Measurements from ENCODE around the gene CPO.

The CPO gene

DNA sequence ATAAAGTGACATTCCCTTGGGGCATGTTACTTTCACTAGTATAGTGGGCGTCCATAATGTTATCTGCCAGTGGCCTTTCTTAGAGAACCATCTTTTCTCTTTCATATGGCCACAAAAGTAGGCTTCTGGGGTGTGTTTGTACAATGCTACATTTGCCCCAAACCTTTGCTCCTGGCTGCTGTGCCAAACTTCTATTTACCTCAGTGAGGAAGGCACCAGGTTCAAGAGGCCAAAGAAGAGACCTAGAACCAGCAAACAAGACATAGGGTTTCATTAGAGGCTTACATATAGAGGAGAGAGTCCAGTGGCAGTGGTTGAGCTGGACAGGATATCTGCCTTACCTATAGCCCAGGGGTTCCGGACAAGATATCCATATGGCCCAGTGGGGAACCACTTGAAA is 48.5 kb downstream of the CPO start:
- Histone ChIP-seq H3K4me1 (ENCODE audit: control insufficient read depth, insufficient read depth, low read length) (peaks cover 20% of the 10 kb centered on the region), H3K9me3 (ENCODE audit: control insufficient read depth, insufficient read depth, low read depth, low read length) (no peaks in the 10 kb centered on the region; the same call in 1 of the 2 replicates), H3K36me3 (ENCODE audit: control insufficient read depth, insufficient read depth, low read length) (no peaks in the 10 kb centered on the region), H3K27ac (ENCODE audit: low read depth, low read length) (no peak overlapping the region), H3K4me3 (ENCODE audit: low read depth, low read length) (no peak overlapping the region), H3K9ac (ENCODE audit: low read length) (no peak overlapping the region), H3K27me3 (ENCODE audit: control insufficient read depth, insufficient read depth, low read length) (no peaks in the 10 kb centered on the region)

DNA sequence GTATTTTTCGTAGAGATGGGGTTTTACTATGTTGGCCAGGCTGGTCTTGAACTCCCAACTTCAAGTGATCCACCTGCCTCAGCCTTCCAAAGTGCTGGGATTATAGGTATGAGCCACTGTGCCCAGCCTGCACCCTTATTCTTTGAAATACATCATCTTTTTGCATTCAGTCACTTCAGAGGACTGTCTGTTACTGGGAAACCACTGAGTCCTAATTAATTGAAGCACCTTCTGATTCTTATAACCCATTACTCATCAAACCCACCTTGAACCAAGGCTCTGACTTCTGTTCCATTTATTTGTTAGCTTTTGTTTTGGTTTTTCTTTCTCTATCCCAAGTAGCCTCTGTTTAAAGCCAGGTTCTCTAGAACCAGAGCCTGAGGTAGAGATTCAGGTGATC is 49.6 kb downstream of the CPO start:
- Histone ChIP-seq H3K36me3 (ENCODE audit: control insufficient read depth, insufficient read depth, low read length) (no peaks in the 10 kb centered on the region), H3K9ac (ENCODE audit: low read length) (no peak overlapping the region), H3K27me3 (ENCODE audit: control insufficient read depth, insufficient read depth, low read length) (no peaks in the 10 kb centered on the region), H3K9me3 (ENCODE audit: control insufficient read depth, insufficient read depth, low read depth, low read length) (no peaks in the 10 kb centered on the region; the same call in 1 of the 2 replicates), H3K27ac (ENCODE audit: low read depth, low read length) (no peak overlapping the region), H3K4me1 (ENCODE audit: control insufficient read depth, insufficient read depth, low read length) (peaks cover 9% of the 10 kb centered on the region), H3K4me3 (ENCODE audit: low read depth, low read length) (no peak overlapping the region)

DNA sequence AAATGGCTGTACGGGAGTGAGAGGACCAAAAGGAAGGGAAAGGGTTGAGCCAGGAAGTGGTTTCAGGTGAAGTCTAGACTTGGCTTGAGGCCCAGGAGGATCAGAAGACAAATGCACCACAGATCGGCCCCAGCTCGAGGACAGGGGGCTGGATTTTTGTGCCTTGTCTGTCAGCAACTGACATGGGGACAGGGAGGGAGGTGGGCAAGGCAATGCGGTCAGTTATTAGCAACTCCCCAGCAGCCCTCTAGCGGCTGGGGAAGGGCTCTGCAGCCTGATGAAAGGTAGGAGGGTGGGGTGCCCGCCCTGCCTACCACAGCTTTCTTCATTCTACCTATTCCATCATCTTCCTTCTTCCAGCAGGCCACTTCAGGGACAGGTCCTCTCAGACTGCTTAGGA is 50.0 kb downstream of the CPO start:
- Histone ChIP-seq H3K4me3 (ENCODE audit: low read depth, low read length) (no peak overlapping the region), H3K27ac (ENCODE audit: low read depth, low read length) (no peak overlapping the region), H3K27me3 (ENCODE audit: control insufficient read depth, insufficient read depth, low read length) (no peaks in the 10 kb centered on the region), H3K4me1 (ENCODE audit: control insufficient read depth, insufficient read depth, low read length) (peaks cover 5% of the 10 kb centered on the region), H3K9me3 (ENCODE audit: control insufficient read depth, insufficient read depth, low read depth, low read length) (no peaks in the 10 kb centered on the region; the same call in 1 of the 2 replicates), H3K36me3 (ENCODE audit: control insufficient read depth, insufficient read depth, low read length) (no peaks in the 10 kb centered on the region), H3K9ac (ENCODE audit: low read length) (no peak overlapping the region)

DNA sequence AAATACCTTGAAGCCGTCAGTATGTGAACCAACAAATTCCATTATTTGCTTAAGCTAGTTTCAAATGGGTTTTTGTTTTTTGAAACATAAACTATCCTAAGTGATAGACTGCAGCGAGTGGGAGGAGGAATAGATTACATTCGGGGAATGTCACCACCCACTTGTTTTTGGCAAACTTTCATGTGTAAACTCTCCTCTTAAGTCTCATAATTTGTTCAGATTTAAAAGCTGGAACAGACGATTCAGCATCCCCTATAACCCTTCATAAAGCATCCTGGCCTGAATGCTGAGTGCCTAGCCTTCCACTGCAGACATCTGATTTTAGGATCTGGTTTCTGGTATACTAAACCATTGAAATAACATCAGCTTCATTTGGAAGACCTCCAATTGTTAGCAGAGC is 51.0 kb downstream of the CPO start:
- Histone ChIP-seq H3K4me1 (ENCODE audit: control insufficient read depth, insufficient read depth, low read length) (no peaks in the 10 kb centered on the region), H3K9me3 (ENCODE audit: control insufficient read depth, insufficient read depth, low read depth, low read length) (peaks cover 9% of the 10 kb centered on the region), H3K27me3 (ENCODE audit: control insufficient read depth, insufficient read depth, low read length) (no peaks in the 10 kb centered on the region), H3K4me3 (ENCODE audit: low read depth, low read length) (no peak overlapping the region), H3K36me3 (ENCODE audit: control insufficient read depth, insufficient read depth, low read length) (no peaks in the 10 kb centered on the region), H3K9ac (ENCODE audit: low read length) (no peak overlapping the region), H3K27ac (ENCODE audit: low read depth, low read length) (no peak overlapping the region)

DNA sequence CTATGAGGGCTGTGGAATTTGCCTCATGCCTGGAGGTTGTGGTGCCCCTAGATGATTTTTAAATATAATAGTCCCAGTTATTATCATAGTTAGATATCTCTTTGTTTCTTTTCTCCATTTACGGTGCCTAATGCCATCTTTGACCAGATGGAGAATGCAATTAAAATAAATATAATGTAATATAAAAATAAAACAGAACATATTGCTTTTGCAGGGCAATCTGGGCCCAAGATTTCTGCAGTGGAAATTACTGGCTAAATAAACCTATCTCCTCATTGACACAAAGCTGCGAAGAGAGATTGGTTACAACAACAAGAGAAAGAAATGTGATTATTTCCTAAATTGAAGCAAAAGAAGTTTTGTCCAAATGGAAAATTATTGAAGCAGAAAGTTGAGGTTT is 51.8 kb downstream of the CPO start:
- no peak overlapping the region for H3K9ac ChIP-seq (ENCODE audit: low read length)
- H3K4me3 ChIP-seq (ENCODE audit: low read depth, low read length): no peak overlapping the region
- no peak overlapping the region for H3K27ac ChIP-seq (ENCODE audit: low read depth, low read length)
- peaks cover 14% of the 10 kb centered on the region for H3K9me3 ChIP-seq (ENCODE audit: control insufficient read depth, insufficient read depth, low read depth, low read length)
- H3K36me3 ChIP-seq (ENCODE audit: control insufficient read depth, insufficient read depth, low read length): no peaks in the 10 kb centered on the region
- no peaks in the 10 kb centered on the region for H3K27me3 ChIP-seq (ENCODE audit: control insufficient read depth, insufficient read depth, low read length)
- H3K4me1 ChIP-seq (ENCODE audit: control insufficient read depth, insufficient read depth, low read length): no peaks in the 10 kb centered on the region

DNA sequence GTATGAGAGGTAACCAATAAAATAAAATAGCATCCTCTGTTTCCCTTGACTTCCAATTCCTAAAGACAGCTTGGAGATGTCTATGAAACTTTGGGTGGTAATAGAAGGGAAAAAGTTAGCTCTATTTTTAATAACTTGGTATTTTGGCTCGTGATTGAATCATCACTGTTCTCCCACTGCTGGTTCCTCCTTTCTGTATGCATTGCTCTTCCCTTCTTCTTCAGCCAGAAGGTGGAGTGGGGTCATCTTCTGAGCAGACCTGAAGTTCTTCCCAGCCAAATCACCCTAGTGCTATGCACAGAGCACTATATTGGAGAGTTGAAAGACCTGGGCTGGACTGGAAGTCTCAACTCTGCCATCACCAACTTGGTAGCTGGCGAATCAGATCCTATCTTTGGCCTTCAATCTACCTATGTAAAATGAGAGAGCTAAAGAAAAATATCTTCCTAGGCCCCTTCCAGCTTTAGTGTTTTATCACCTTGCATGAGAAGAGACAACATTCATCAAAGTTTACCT is 54.1 kb downstream of the CPO start:
- H3K9ac ChIP-seq (ENCODE audit: low read length): no peak overlapping the region
- no peaks in the 10 kb centered on the region for H3K27me3 ChIP-seq (ENCODE audit: control insufficient read depth, insufficient read depth, low read length)
- no peak overlapping the region for H3K4me3 ChIP-seq (ENCODE audit: low read depth, low read length)
- H3K4me1 ChIP-seq (ENCODE audit: control insufficient read depth, insufficient read depth, low read length): no peaks in the 10 kb centered on the region
- peaks cover 29% of the 10 kb centered on the region for H3K9me3 ChIP-seq (ENCODE audit: control insufficient read depth, insufficient read depth, low read depth, low read length)
- no peak overlapping the region for H3K27ac ChIP-seq (ENCODE audit: low read depth, low read length)
- H3K36me3 ChIP-seq (ENCODE audit: control insufficient read depth, insufficient read depth, low read length): no peaks in the 10 kb centered on the region

DNA sequence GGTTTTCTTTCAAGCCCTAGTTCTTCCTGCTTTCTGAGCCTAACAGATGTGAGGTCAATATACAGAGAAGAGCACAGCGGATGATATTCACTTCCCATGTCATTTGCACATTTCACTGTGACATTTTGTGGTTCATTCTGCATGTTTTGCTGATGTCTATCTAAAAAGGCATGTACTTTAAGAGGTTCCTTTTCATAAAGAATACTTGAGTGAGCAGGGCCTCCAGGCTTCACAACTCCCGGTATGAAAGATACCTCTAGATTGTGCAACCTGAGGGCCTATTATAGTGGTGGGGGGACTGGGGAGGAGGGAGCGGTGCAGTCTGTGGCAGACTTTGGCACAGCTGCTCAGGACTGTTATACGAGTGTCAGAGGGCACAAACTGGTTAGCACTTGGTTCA is 54.6 kb downstream of the CPO start:
- H3K36me3 ChIP-seq (ENCODE audit: control insufficient read depth, insufficient read depth, low read length): no peaks in the 10 kb centered on the region
- H3K4me1 ChIP-seq (ENCODE audit: control insufficient read depth, insufficient read depth, low read length): no peaks in the 10 kb centered on the region
- H3K27me3 ChIP-seq (ENCODE audit: control insufficient read depth, insufficient read depth, low read length): no peaks in the 10 kb centered on the region
- H3K27ac ChIP-seq (ENCODE audit: low read depth, low read length): no peak overlapping the region
- H3K9ac ChIP-seq (ENCODE audit: low read length): no peak overlapping the region
- peaks cover 29% of the 10 kb centered on the region for H3K9me3 ChIP-seq (ENCODE audit: control insufficient read depth, insufficient read depth, low read depth, low read length)
- H3K4me3 ChIP-seq (ENCODE audit: low read depth, low read length): no peak overlapping the region

DNA sequence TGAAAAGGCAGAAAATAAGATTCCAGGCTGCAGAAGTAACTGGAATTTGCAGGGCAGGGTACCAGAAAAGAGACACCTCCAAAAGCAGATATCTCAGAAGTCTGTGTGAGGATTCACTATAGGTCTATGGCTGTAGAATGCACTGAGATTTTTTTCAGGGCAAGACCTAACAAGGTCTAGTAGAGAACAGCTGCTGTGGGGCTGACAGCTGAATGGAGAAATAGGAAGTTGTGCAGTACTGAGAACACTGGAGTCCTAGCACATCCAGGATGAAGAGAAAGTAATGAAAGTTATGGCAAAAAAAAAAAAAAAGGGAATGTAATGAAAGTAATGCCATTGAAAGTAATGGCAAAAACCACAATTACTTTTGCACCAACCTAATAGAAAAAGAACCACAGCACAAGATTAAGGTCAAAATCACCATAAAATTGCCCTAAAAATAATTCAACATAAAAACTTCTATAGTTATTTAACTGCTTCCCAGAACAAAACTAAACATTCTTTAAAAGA is 57.3 kb downstream of the CPO start:
- Histone ChIP-seq H3K4me3 (ENCODE audit: low read depth, low read length) (no peak overlapping the region), H3K9me3 (ENCODE audit: control insufficient read depth, insufficient read depth, low read depth, low read length) (peaks cover 43% of the 10 kb centered on the region), H3K9ac (ENCODE audit: low read length) (no peak overlapping the region), H3K4me1 (ENCODE audit: control insufficient read depth, insufficient read depth, low read length) (no peaks in the 10 kb centered on the region), H3K36me3 (ENCODE audit: control insufficient read depth, insufficient read depth, low read length) (no peaks in the 10 kb centered on the region), H3K27me3 (ENCODE audit: control insufficient read depth, insufficient read depth, low read length) (no peaks in the 10 kb centered on the region), H3K27ac (ENCODE audit: low read depth, low read length) (no peak overlapping the region)

DNA sequence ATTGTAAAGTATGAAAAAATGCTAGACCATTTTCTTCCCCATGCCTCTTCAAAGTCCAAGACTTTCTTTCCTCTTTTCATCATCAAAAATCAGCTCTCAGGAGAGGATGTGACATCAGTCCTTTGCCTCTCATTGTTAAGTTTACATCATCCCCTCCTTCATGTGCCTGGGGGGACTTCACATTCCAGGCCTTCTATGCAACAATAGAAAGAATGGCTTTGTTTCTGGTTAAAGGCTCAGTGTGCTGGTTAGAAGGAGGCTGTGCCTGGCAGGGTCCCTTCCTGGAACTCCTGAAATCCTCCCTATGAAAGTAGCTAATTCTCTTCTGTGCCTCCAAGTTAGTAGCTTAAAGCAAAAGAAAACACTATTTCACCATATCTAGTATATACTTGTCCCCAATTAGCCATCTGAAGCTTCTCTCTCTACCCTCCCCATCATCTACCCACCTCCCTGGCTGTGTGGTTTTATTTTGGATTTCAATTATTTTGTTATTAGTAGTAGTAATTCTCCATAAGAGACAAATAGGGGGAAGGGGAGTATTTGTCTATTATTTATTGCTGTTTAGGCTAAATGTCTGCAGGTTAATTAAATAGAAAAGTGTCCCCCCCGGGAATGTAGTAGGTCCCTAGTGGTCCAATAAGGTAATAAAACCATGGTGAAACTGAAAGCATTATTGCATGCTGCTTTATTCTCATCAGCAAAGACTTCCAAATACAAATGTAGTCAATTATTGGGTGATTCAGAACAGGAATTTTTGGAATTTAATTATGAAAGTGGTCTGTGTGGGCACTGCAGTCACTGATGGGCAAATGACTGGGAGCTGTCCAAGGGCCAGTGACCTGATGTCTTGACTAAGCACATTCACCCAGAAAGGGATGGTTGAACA is 69.0 kb downstream of the CPO start:
- Histone ChIP-seq H3K27ac (ENCODE audit: low read depth, low read length) (peak overlapping the region; percentile 92), H3K4me1 (ENCODE audit: control insufficient read depth, insufficient read depth, low read length) (peaks cover 40% of the 10 kb centered on the region), H3K9me3 (ENCODE audit: control insufficient read depth, insufficient read depth, low read depth, low read length) (no peaks in the 10 kb centered on the region), H3K27me3 (ENCODE audit: control insufficient read depth, insufficient read depth, low read length) (no peaks in the 10 kb centered on the region), H3K36me3 (ENCODE audit: control insufficient read depth, insufficient read depth, low read length) (no peaks in the 10 kb centered on the region), H3K4me3 (ENCODE audit: low read depth, low read length) (no peak overlapping the region), H3K9ac (ENCODE audit: low read length) (peak overlapping the region; percentile 77)

DNA sequence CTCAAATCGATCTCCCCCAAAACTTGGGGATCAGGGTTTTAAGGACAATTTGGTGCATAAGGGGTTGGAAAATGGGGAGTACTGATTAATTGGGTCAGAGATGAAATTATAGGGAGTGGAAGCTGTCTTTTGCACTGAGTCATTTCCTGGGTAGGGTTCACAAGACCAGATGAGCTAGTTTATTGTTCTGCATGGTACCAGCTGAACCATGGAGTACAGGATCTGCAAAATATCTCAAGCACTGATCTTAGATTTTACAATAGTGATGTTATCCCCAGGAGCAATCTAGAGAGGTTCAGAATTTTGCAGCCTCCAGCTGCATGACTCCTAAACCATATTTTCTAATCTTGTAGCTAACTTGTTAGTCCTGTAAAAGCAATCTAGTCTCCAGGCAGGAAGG is 73.1 kb downstream of the CPO start:
- no peaks in the 10 kb centered on the region for H3K27me3 ChIP-seq (ENCODE audit: control insufficient read depth, insufficient read depth, low read length)
- no peak overlapping the region for H3K4me3 ChIP-seq (ENCODE audit: low read depth, low read length)
- H3K4me1 ChIP-seq (ENCODE audit: control insufficient read depth, insufficient read depth, low read length): peaks cover 34% of the 10 kb centered on the region
- H3K9me3 ChIP-seq (ENCODE audit: control insufficient read depth, insufficient read depth, low read depth, low read length): peaks cover 7% of the 10 kb centered on the region
- no peaks in the 10 kb centered on the region for H3K36me3 ChIP-seq (ENCODE audit: control insufficient read depth, insufficient read depth, low read length)
- no peak overlapping the region for H3K27ac ChIP-seq (ENCODE audit: low read depth, low read length)
- H3K9ac ChIP-seq (ENCODE audit: low read length): no peak overlapping the region

DNA sequence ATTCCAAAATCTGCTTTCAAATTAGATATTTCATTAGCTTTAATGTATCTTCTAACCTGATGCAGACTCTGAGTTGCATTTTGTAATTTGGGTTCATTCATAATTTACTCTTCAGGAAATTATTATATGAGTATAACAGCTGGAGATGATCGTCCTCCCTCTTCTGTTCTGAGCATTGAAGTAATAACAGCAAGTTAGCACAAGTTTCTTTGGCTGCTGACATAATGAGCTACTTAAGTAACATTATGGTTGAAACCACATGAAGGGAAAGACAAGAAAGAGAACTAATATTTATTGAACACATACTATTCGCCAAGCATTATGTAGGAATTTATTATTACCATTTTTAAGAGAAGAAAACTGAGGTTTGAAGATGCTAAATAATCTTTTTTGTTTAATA is 75.1 kb downstream of the CPO start:
- H3K27ac ChIP-seq (ENCODE audit: low read depth, low read length): no peak overlapping the region
- H3K9me3 ChIP-seq (ENCODE audit: control insufficient read depth, insufficient read depth, low read depth, low read length): peaks cover 13% of the 10 kb centered on the region
- no peak overlapping the region for H3K4me3 ChIP-seq (ENCODE audit: low read depth, low read length)
- no peaks in the 10 kb centered on the region for H3K27me3 ChIP-seq (ENCODE audit: control insufficient read depth, insufficient read depth, low read length)
- no peaks in the 10 kb centered on the region for H3K36me3 ChIP-seq (ENCODE audit: control insufficient read depth, insufficient read depth, low read length)
- no peak overlapping the region for H3K9ac ChIP-seq (ENCODE audit: low read length)
- H3K4me1 ChIP-seq (ENCODE audit: control insufficient read depth, insufficient read depth, low read length): peaks cover 14% of the 10 kb centered on the region
